Measurements from ENCODE around the gene SMYD2. TPM values are rescaled to one million over a fixed set of nuclear protein-coding genes. Genes with fewer than 3 reads are reported as not detected.

Gene SMYD2
- total RNA-seq, 2 donors from 2014 or later = 13.8 to 22.4 TPM

- Mint-ChIP-seq H3K4me3 (no peak overlapping the region), H3K9me3 (no peaks in the 10 kb centered on the region), H3K27me3 (ENCODE audit: insufficient read depth) (no peaks in the 10 kb centered on the region), H3K4me1 (peaks cover 5% of the 10 kb centered on the region), H3K36me3 (ENCODE audit: low read depth) (peaks cover 12% of the 10 kb centered on the region), H3K27ac (no peak overlapping the region)
- DNase-seq = peak; percentile 30
- 96 to 97% methylated on average over 4 to 12 of the region's 12 CpGs for WGBS, 2 experiments (ENCODE audit: insufficient coverage in 1 of 2, insufficient read length in 1 of 2)
- Histone ChIP-seq H3K9ac (ENCODE audit: extremely low read depth, low read length, poor library complexity, severe bottlenecking) (no peak overlapping the region), H3K36me3 (ENCODE audit: control insufficient read depth, insufficient read depth, low read length) (peaks cover 13% of the 10 kb centered on the region), H3K9me3 (ENCODE audit: control insufficient read depth, low read length) (no peaks in the 10 kb centered on the region), H3K27ac (ENCODE audit: low read depth, low read length) (no peak overlapping the region), H3K4me1 (ENCODE audit: control insufficient read depth, insufficient read depth, low read length) (no peaks in the 10 kb centered on the region), H3K27me3 (ENCODE audit: control insufficient read depth, insufficient read depth, low read length, poor library complexity, severe bottlenecking) (no peaks in the 10 kb centered on the region), H3K4me3 (ENCODE audit: low read length) (no peak overlapping the region)
- TF ChIP-seq CTCF (conservative IDR thresholded peaks at IDR 0.05) = no peak
These were observed 49.8 kb downstream of the SMYD2 start for GRCh38 chr1:214330715-214331114.

- Mint-ChIP-seq H3K4me1 (peaks cover 5% of the 10 kb centered on the region), H3K27ac (no peak overlapping the region), H3K4me3 (no peak overlapping the region), H3K27me3 (ENCODE audit: insufficient read depth) (no peaks in the 10 kb centered on the region), H3K36me3 (ENCODE audit: low read depth) (peaks cover 11% of the 10 kb centered on the region), H3K9me3 (no peaks in the 10 kb centered on the region)
- peak; percentile 41 for DNase-seq
- Histone ChIP-seq H3K27me3 (ENCODE audit: control insufficient read depth, insufficient read depth, low read length, poor library complexity, severe bottlenecking) (no peaks in the 10 kb centered on the region), H3K27ac (ENCODE audit: low read depth, low read length) (no peak overlapping the region), H3K9ac (ENCODE audit: extremely low read depth, low read length, poor library complexity, severe bottlenecking) (no peak overlapping the region), H3K4me1 (ENCODE audit: control insufficient read depth, insufficient read depth, low read length) (no peaks in the 10 kb centered on the region), H3K36me3 (ENCODE audit: control insufficient read depth, insufficient read depth, low read length) (peaks cover 13% of the 10 kb centered on the region), H3K9me3 (ENCODE audit: control insufficient read depth, low read length) (no peaks in the 10 kb centered on the region), H3K4me3 (ENCODE audit: low read length) (no peak overlapping the region)
- 94 to 100% methylated on average over 1 of the region's 1 CpG for WGBS, 2 experiments (ENCODE audit: insufficient coverage in 1 of 2, insufficient read length in 1 of 2)
- no peak for TF ChIP-seq CTCF (conservative IDR thresholded peaks at IDR 0.05)
These were observed 50.2 kb downstream of the SMYD2 start for GRCh38 chr1:214331180-214331579.

GRCh38 chr1:214331827-214332423 is 51.0 kb downstream of the SMYD2 start:
- no peaks in the 10 kb centered on the region for H3K27me3 ChIP-seq (ENCODE audit: control insufficient read depth, insufficient read depth, low read length, poor library complexity, severe bottlenecking)
- Mint-ChIP-seq H3K4me1 (peaks cover 5% of the 10 kb centered on the region), H3K27me3 (ENCODE audit: insufficient read depth) (no peaks in the 10 kb centered on the region), H3K9me3 (no peaks in the 10 kb centered on the region), H3K4me3 (no peak overlapping the region), H3K36me3 (ENCODE audit: low read depth) (peaks cover 14% of the 10 kb centered on the region), H3K27ac (no peak overlapping the region)
- H3K9ac ChIP-seq (ENCODE audit: extremely low read depth, low read length, poor library complexity, severe bottlenecking) = no peak overlapping the region
- peaks cover 14% of the 10 kb centered on the region for H3K36me3 ChIP-seq (ENCODE audit: control insufficient read depth, insufficient read depth, low read length)
- H3K4me1 ChIP-seq (ENCODE audit: control insufficient read depth, insufficient read depth, low read length) = no peaks in the 10 kb centered on the region
- no peak overlapping the region for H3K4me3 ChIP-seq (ENCODE audit: low read length)
- 66 to 68% methylated on average over 8 to 9 of the region's 9 CpGs for WGBS, 2 experiments (ENCODE audit: insufficient coverage in 1 of 2, insufficient read length in 1 of 2)
- DNase-seq = peak; percentile 87
- H3K9me3 ChIP-seq (ENCODE audit: control insufficient read depth, low read length) = no peaks in the 10 kb centered on the region
- H3K27ac ChIP-seq (ENCODE audit: low read depth, low read length) = no peak overlapping the region
- TF ChIP-seq CTCF (conservative IDR thresholded peaks at IDR 0.05) = peak; percentile 93

Data from endodermal cell (in vitro differentiated cells).